Measurements from ENCODE around the gene IFI30. TPM values are rescaled to one million over a fixed set of nuclear protein-coding genes. Genes with fewer than 3 reads are reported as not detected.
A peak's percentile ranks its signal among the peaks of the same experiment; 100 is the strongest.

The IFI30 gene
- total RNA-seq, 1 experiment from 2014 or later, result 20.2 TPM

- TF ChIP-seq NFATC4 (CRISPR knock-in tag; IDR thresholded peaks at IDR 0.05) (no peak), PRDM15 (CRISPR knock-in tag; IDR thresholded peaks at IDR 0.05) (peak; percentile 99), SMAD4 (CRISPR knock-in tag; IDR thresholded peaks at IDR 0.05) (no peak), SOX15 (CRISPR knock-in tag; IDR thresholded peaks at IDR 0.05) (no peak), NR3C1 (CRISPR knock-in tag; conservative IDR thresholded peaks at IDR 0.05; ENCODE audit: low read depth) (0 out of 2 replicates have a peak, but pooled peaks have one; percentile 37), MYBL2 (CRISPR knock-in tag; IDR thresholded peaks at IDR 0.05) (no peak), ZNF219 (CRISPR knock-in tag; IDR thresholded peaks at IDR 0.05; ENCODE audit: borderline replicate concordance) (no peak), FOXK1 (CRISPR knock-in tag; IDR thresholded peaks at IDR 0.05) (peak; percentile 54; the same call in 1 of the 2 replicates), MAX (CRISPR knock-in tag; IDR thresholded peaks at IDR 0.05) (peak; percentile 52; the same call in 1 of the 2 replicates), JAZF1 (CRISPR knock-in tag; IDR thresholded peaks at IDR 0.05) (no peak), CBFB (CRISPR knock-in tag; IDR thresholded peaks at IDR 0.05; ENCODE audit: low read depth) (0 out of 2 replicates have a peak, but pooled peaks have one; percentile 79), RELA (CRISPR knock-in tag; IDR thresholded peaks at IDR 0.05; ENCODE audit: borderline replicate concordance) (no peak), TP53 (CRISPR knock-in tag; IDR thresholded peaks at IDR 0.05) (0 out of 2 replicates have a peak, but pooled peaks have one; percentile 66), ATF6 (CRISPR knock-in tag; IDR thresholded peaks at IDR 0.05) (no peak), USF2 (CRISPR knock-in tag; IDR thresholded peaks at IDR 0.05) (0 out of 2 replicates have a peak, but pooled peaks have one; percentile 32), ZNF138 (CRISPR knock-in tag; conservative IDR thresholded peaks at IDR 0.05) (no peak), RORB (CRISPR knock-in tag; IDR thresholded peaks at IDR 0.05) (no peak), FOXP1 (CRISPR knock-in tag; IDR thresholded peaks at IDR 0.05; ENCODE audit: borderline replicate concordance) (no peak), CTCF (IDR thresholded peaks at IDR 0.05) (no peak), ZNF232 (CRISPR knock-in tag; IDR thresholded peaks at IDR 0.05) (peak; percentile 77; the same call in 1 of the 2 replicates), SMAD3 (CRISPR knock-in tag; IDR thresholded peaks at IDR 0.05; ENCODE audit: borderline replicate concordance) (no peak), PREB (CRISPR knock-in tag; IDR thresholded peaks at IDR 0.05; ENCODE audit: borderline replicate concordance) (no peak), GTF2I (CRISPR knock-in tag; conservative IDR thresholded peaks at IDR 0.05) (0 out of 2 replicates have a peak, but pooled peaks have one; percentile 41), ETV6 (CRISPR knock-in tag; IDR thresholded peaks at IDR 0.05) (peak; percentile 19; the same call in 1 of the 2 replicates), ZNF263 (CRISPR knock-in tag; IDR thresholded peaks at IDR 0.05; ENCODE audit: low read depth) (no peak), AFF4 (CRISPR knock-in tag; IDR thresholded peaks at IDR 0.05; ENCODE audit: borderline replicate concordance) (no peak)
These were observed 50.4 kb downstream of the IFI30 start (continued) for GRCh38 chr19:18223860-18224524.

Data from WTC11 (cell line).